RWPE2 (cell line): Measurements from ENCODE around the gene CDS2.

Experiments
- ATAC-seq: fragments of 200-7000 bp; cut with Tn5 transposase; 3 replicates; pipeline ENCODE4 v1.9.1; 2021; ENCODE audit warnings: low read depth
- DNase-seq: peaks from one replicate; pipeline ENCODE4 v3.0.0-alpha.2; 2020; ENCODE audit warnings: low spot score
- H3K27ac ChIP-seq: fragments of 450-650 bp; 2 replicates; pipeline ENCODE4 v1.5.1; 2017; ENCODE audit warnings: mild to moderate bottlenecking; ENCODE audit not compliant: poor library complexity, severe bottlenecking
- H3K27me3 ChIP-seq: fragments of 250-450 bp; sonication (Bioruptor Pico); 2 replicates; pipeline ENCODE4 v1.5.1; 2021; ENCODE audit warnings: mild to moderate bottlenecking, moderate library complexity; ENCODE audit not compliant: insufficient read depth, poor library complexity, severe bottlenecking
- H3K36me3 ChIP-seq: fragments of 250-450 bp; sonication (Bioruptor Pico); 2 replicates; pipeline ENCODE4 v1.5.1; 2020; ENCODE audit warnings: low read depth, mild to moderate bottlenecking, moderate library complexity
- H3K4me1 ChIP-seq: fragments of 250-450 bp; sonication (Bioruptor Pico); 2 replicates; pipeline ENCODE4 v1.5.1; 2021; ENCODE audit warnings: mild to moderate bottlenecking, moderate library complexity; ENCODE audit not compliant: insufficient read depth, poor library complexity, severe bottlenecking
- H3K4me3 ChIP-seq: fragments of 250-450 bp; sonication (Bioruptor Pico); 2 replicates; pipeline ENCODE4 v1.5.1; 2021; ENCODE audit warnings: mild to moderate bottlenecking, moderate library complexity; ENCODE audit not compliant: severe bottlenecking
- H3K9me3 ChIP-seq: fragments of 250-450 bp; sonication (Bioruptor Pico); 2 replicates; pipeline ENCODE4 v1.5.1; 2021; ENCODE audit warnings: mild to moderate bottlenecking, moderate library complexity; ENCODE audit not compliant: severe bottlenecking
- TF ChIP-seq, protein P1 (sequence below): fragments of 450-650 bp; IDR thresholded peaks from one replicate; pipeline ENCODE4 v1.5.1; 2017; ENCODE audit warnings: mild to moderate bottlenecking, moderate library complexity; ENCODE audit not compliant: poor library complexity, severe bottlenecking

The CDS2 gene

GRCh38 chr20:5180421-5180820 lies 53.6 kb downstream of the CDS2 start:
- DNase-seq (no peak), ATAC-seq (no peak)
- H3K36me3 ChIP-seq: peaks cover 50% of the 10 kb centered on the region

DNA sequence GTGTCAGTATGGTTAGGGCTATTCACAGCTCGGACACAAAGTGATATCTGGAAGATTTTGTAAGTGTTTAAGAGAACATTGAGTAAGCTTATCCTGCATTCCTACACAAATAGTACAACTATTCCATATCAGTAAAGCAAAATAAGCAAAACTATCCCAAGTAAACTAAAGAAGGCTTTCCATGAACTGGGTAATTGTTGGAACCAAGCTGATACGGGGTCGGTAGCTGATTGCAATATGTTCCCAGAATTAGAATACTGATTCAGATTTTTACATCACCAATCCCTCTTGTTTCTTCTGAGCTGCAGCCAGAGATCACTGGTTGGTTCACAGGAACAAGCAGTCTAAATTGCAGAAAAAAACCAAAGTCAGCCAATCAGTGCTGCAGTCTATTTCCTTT lies 54.1 kb downstream of the CDS2 start:
- peaks cover 2% of the 10 kb centered on the region for H3K4me1 ChIP-seq
- H3K27ac ChIP-seq: no peak overlapping the region
- DNase-seq: no peak
- H3K36me3 ChIP-seq: peaks cover 48% of the 10 kb centered on the region
- H3K9me3 ChIP-seq: no peaks in the 10 kb centered on the region
- H3K27me3 ChIP-seq: no peaks in the 10 kb centered on the region
- no peak for ATAC-seq
- no peak overlapping the region for H3K4me3 ChIP-seq
- TF ChIP-seq, protein P1, sequence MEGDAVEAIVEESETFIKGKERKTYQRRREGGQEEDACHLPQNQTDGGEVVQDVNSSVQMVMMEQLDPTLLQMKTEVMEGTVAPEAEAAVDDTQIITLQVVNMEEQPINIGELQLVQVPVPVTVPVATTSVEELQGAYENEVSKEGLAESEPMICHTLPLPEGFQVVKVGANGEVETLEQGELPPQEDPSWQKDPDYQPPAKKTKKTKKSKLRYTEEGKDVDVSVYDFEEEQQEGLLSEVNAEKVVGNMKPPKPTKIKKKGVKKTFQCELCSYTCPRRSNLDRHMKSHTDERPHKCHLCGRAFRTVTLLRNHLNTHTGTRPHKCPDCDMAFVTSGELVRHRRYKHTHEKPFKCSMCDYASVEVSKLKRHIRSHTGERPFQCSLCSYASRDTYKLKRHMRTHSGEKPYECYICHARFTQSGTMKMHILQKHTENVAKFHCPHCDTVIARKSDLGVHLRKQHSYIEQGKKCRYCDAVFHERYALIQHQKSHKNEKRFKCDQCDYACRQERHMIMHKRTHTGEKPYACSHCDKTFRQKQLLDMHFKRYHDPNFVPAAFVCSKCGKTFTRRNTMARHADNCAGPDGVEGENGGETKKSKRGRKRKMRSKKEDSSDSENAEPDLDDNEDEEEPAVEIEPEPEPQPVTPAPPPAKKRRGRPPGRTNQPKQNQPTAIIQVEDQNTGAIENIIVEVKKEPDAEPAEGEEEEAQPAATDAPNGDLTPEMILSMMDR: no peak

More at GRCh38 chr20:5180421-5180820, 53.6 kb downstream of the CDS2 start:
- Histone ChIP-seq H3K4me3 (no peak overlapping the region), H3K9me3 (no peaks in the 10 kb centered on the region), H3K4me1 (peaks cover 2% of the 10 kb centered on the region), H3K27ac (no peak overlapping the region), H3K27me3 (no peaks in the 10 kb centered on the region)
- TF ChIP-seq, protein P1: no peak

DNA sequence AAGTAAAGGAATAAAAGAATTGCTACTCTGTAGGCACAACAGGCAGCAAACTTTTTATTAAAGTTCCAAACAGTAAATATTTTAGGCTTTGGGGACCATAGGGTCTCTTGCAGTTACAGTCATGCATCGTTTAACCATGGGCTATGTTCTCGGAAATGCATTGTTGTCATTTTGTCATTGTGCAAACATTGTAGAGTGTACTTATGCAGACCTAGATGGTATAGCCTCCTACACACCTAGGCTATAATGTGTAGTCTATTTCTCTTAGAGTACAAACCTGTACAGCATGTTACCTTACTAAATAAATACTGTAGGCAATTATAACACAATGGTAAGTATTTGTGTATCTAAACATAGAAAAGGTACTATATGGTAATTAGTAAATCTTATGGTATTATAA lies 54.7 kb downstream of the CDS2 start:
- H3K4me1 ChIP-seq: peaks cover 2% of the 10 kb centered on the region
- H3K4me3 ChIP-seq: no peak overlapping the region
- TF ChIP-seq, protein P1: no peak
- DNase-seq: no peak
- ATAC-seq: no peak
- H3K36me3 ChIP-seq: peaks cover 44% of the 10 kb centered on the region
- H3K27me3 ChIP-seq: no peaks in the 10 kb centered on the region
- no peaks in the 10 kb centered on the region for H3K9me3 ChIP-seq
- no peak overlapping the region for H3K27ac ChIP-seq

DNA sequence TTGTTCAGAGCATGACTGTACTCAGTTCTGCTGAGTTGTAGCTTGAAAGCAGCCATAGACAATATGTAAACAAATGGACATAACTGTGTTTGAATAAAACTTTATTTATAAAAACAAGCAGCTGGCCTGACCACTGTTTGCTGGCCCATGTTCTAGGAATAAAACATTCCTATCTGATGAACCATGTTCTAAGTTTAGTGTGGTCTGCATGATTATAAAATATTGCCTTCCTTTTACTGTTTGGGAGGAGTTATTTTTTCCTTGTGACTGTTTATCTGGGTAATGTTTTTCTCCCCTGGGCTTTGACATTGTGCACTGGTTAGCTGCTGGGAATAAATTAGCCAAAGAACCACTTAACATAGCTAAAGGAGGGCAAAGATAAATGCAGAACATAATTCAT lies 55.1 kb downstream of the CDS2 start:
- H3K4me3 ChIP-seq: no peak overlapping the region
- TF ChIP-seq, protein P1: no peak
- H3K27ac ChIP-seq: no peak overlapping the region
- H3K9me3 ChIP-seq: no peaks in the 10 kb centered on the region
- H3K36me3 ChIP-seq: peaks cover 41% of the 10 kb centered on the region
- DNase-seq (no peak), ATAC-seq (no peak)
- peaks cover 2% of the 10 kb centered on the region for H3K4me1 ChIP-seq
- H3K27me3 ChIP-seq: no peaks in the 10 kb centered on the region

GRCh38 chr20:5182615-5183254 lies 55.9 kb downstream of the CDS2 start:
- DNase-seq (no peak), ATAC-seq (no peak)
- H3K9me3 ChIP-seq: no peaks in the 10 kb centered on the region
- TF ChIP-seq, protein P1: no peak
- peaks cover 40% of the 10 kb centered on the region for H3K36me3 ChIP-seq
- no peak overlapping the region for H3K4me3 ChIP-seq
- H3K4me1 ChIP-seq: peaks cover 2% of the 10 kb centered on the region
- no peaks in the 10 kb centered on the region for H3K27me3 ChIP-seq
- no peak overlapping the region for H3K27ac ChIP-seq
